ENCODE data around the gene BMP8B.
"Not testable (repeated sequence)": the region's sequence is repeated elsewhere in the genome, so short reads cannot be mapped to it uniquely, and the experiment has no call there.

Gene BMP8B

GRCh38 chr1:39788758-39789570 lies at the start of gene BMP8B:
Gene BMP8B, minus strand, starts transcription at chr1:39788865. Its CDS starts 380 bp downstream, at chr1:39788485.
- FAIRE-seq (peak; percentile 68), DNase-seq (ENCODE audit: insufficient read length, low spot score) (peak; percentile 72)

DNA sequence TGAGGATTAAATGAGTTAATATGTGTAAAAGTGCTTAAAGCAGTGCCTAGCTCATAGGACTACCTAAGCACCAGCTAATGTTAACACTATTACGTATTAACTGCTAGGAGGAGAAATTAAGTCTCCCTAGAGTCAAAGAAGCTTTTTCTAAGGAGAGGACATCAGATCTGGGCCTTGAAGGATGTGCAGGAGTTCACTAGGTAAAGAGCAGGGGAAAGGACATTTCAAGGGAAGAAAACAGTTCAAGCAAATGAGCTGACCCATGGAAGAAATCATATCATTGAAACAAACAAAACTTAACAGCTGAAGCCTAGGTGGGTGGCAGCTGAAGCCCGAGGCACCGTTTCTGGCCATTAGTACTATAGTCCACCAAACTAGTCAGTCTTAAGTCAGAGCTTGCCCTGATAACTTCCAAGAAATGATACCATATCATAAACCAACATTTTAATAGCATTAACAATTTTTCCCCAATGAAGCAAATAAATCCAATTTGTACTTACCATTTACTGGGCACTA lies 48.0 kb upstream of the BMP8B start:
- FAIRE-seq (no peak), DNase-seq (ENCODE audit: insufficient read length, low spot score) (no peak)

- FAIRE-seq (no peak), DNase-seq (ENCODE audit: insufficient read length, low spot score) (no peak)
Measured at GRCh38 chr1:39835935-39836594, 47.4 kb upstream of the BMP8B start.

DNA sequence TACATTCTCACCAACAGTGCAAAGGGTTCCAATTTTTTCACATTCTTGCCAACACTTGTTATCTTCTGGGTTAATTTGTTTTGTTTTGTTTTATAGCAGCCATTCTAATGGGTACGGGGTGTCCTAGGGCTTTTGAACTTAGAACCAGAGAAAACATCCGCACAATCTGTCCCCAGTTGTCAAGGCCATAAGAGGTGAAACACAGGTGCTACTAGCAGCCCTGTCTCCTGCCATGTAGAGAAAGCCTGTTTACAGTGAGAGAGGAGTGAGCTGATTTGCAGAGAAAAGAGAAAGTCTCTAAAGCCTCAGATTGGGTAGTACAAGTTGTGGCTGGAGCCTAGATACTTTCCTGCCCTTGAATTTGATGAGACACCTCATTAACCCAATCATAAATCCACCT lies 46.4 kb upstream of the BMP8B start:
- FAIRE-seq (no peak), DNase-seq (ENCODE audit: insufficient read length, low spot score) (no peak)

DNA sequence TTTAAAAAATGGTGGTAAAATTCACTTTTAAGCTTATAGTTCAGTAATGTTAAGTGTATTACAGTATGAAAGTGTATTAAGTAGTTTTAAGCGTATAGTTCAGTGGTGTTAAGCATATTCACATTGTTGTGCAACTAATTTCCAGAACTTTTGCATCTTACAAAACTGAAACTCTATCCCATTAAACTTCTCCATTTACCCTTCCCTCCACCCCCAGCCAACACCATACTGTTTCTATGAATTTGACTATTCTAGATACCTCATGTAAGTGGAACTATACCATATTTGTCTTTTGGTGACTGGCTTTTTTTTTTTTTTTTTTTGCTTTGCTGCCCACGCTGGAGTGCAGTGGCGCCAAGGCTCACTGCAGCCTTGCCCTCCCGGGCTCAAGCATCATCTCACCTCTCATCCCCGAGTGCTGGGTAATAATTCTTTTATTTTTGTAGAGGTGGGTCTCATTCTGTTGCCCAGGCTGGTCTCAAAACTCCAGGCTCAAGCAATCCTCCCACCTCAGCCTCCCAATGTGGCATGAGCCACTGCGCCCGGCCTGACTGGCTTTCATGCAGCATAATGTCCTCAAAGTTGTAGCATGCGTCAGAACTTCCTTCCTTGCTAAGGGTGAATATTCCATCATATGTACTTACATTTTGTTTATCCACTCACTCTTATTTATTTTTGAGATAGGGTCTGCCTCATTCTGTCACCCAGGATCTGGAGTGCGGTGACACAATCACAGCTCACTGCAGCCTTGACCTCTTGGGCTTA lies 45.1 kb upstream of the BMP8B start:
- FAIRE-seq, result no peak
- no peak for DNase-seq (ENCODE audit: insufficient read length, low spot score)

DNA sequence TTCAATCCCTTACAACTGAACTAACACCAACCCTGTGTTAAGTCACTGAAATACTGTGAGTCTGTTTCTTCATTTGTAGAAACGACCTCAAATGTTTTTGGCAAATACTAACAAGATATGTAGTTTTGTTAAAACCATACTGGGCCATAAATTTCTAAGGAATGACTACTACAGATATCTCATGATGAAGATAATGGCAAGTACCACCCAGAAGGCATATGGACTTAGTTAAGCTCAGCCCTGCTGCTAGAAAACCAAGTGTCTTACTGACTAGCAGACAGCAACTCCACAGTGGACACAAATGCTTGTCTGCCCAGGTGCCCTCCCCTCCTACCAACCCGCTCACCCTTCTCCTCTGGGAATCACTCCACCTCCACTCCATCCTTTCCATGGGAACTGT lies 44.5 kb upstream of the BMP8B start:
- FAIRE-seq, result no peak

DNA sequence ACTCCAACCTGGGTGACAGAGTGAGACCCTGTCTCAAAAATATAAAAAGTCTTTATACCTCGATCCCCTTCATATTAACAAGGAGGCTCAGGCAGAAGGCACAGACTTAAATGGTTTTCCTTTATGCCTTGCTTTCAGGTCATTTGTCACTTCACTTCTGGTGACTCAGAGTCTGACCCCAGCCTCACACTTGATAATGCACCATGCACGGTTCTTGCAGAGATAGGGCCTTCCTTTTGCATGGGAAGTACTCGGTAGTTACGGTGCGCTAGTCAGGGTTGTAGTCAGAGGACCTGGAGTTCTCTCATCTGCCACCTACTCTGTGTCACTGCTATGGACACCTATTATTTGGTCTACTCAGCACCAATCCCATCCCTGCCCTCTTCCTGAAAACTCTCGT lies 43.6 kb upstream of the BMP8B start:
- FAIRE-seq, result no peak
- DNase-seq (ENCODE audit: insufficient read length, low spot score), result no peak

More for the DNA sequence above, 44.5 kb upstream of the BMP8B start:
- DNase-seq (ENCODE audit: insufficient read length, low spot score), result no peak

DNA sequence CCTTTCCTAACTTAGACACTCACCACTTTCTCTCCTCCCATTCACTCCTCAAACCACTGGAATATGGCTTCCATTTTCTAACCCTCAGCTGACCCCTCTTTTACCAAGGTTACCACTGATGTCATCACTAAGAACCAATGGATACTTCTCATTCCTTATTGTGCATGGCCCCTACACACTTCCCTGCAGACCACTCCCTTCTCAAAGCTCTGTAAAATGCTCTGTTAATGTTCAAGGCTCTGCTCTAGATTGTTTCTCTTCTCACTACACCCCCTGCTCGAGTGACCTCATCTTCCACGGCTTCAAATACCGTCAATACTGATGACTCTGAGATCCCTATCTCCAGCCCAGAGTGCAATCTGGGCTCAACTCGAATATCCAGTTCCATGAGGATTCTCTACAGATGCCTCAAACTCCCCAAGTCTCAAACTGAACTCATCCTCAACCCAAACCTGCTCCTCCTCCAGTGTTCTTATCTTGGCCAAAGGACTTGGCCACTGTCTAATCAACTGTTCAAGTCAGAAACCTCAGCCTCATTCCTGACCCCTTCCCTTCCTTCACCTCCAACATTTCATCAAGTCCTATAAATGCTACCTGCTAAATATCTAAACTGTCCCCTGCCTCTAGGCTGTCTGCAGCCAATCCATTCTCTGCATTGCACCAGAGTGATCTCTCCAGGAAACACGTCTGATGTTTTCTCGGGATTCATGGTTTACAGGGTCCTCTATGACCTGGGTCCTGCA lies 41.3 kb upstream of the BMP8B start:
- FAIRE-seq (no peak), DNase-seq (ENCODE audit: insufficient read length, low spot score) (no peak)

GRCh38 chr1:39828734-39829133 lies 40.1 kb upstream of the BMP8B start:
- DNase-seq (ENCODE audit: insufficient read length, low spot score) (no peak), FAIRE-seq (no peak)

GRCh38 chr1:39828255-39828654 lies 39.6 kb upstream of the BMP8B start:
- DNase-seq (ENCODE audit: insufficient read length, low spot score); FAIRE-seq: not testable (repeated sequence)

DNA sequence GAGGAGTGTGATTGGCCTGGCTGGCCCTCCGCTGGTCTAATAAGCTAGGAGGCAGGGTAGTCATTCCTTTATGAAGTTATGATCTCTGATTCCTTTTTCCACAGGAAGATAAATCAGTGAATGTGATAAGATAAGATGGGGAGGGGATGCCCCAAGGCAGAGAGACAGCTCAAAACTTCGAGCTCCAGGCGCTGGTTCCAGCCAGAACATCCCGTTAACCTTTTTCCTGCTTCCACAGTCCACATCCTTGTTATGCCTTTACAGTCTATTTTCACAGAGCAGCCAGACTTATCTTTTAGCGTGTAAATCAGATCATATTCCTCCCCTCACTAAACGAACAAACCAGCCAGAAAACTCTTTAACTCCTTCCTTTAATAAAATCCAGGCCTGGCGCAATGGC lies 38.5 kb upstream of the BMP8B start:
- FAIRE-seq (no peak), DNase-seq (ENCODE audit: insufficient read length, low spot score) (no peak)

DNA sequence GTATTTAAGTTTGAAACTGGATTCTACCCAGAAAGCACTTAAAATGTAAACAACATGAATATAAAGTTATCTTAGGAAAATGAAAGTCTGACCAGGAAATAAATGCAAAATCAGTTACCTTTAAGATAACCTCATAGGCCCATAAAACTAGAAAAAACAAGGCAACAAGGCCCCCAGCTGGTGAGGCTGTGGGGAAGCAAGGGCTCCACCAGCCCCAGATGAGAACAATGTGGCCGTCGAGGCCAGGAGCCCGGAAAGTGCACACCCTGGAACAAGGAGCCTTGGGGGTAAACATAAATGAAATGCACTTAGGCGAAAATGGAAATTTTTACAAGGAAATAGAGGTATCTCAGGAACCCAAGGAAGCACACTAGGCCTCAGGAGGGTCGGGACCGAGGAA lies 37.9 kb upstream of the BMP8B start:
- FAIRE-seq (no peak), DNase-seq (ENCODE audit: insufficient read length, low spot score) (no peak)

DNA sequence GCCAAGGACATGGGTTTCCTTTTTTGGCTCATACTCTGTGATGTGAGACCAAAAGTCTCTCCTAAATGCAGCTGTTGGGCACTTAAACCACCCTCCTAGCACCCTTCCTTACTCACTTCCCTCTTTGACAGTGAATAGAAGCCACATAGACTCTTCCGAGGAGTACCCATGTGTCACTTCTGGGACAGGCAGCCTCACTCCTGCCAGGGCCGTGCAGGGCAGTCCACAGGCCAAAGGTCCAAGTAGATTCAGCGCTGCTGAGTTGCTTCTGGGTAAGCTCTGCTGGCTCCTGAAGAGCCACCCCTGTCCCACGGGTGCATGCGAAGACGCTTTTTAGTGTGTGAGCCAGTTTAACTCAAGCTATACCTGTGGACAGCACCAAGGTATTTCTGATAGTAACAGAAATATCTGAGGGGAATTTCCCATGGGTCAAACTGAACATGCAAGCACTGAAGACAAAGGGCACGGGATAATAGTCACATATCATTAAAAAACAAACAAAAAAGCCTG lies 36.8 kb upstream of the BMP8B start:
- DNase-seq (ENCODE audit: insufficient read length, low spot score), result no peak
- no peak for FAIRE-seq

- not testable (repeated sequence) for FAIRE-seq
Measured at GRCh38 chr1:39823450-39823849, 34.8 kb upstream of the BMP8B start.

GRCh38 chr1:39822146-39822545 lies 33.5 kb upstream of the BMP8B start:
- DNase-seq (ENCODE audit: insufficient read length, low spot score) (no peak), FAIRE-seq (no peak)

More at GRCh38 chr1:39823450-39823849, 34.8 kb upstream of the BMP8B start:
- DNase-seq (ENCODE audit: insufficient read length, low spot score), result not testable (repeated sequence)

GRCh38 chr1:39819091-39819812 lies 30.6 kb upstream of the BMP8B start:
- DNase-seq (ENCODE audit: insufficient read length, low spot score) (no peak), FAIRE-seq (no peak)

- FAIRE-seq, result no peak
- no peak for DNase-seq (ENCODE audit: insufficient read length, low spot score)
Measured at GRCh38 chr1:39818482-39818881, 29.8 kb upstream of the BMP8B start.

DNA sequence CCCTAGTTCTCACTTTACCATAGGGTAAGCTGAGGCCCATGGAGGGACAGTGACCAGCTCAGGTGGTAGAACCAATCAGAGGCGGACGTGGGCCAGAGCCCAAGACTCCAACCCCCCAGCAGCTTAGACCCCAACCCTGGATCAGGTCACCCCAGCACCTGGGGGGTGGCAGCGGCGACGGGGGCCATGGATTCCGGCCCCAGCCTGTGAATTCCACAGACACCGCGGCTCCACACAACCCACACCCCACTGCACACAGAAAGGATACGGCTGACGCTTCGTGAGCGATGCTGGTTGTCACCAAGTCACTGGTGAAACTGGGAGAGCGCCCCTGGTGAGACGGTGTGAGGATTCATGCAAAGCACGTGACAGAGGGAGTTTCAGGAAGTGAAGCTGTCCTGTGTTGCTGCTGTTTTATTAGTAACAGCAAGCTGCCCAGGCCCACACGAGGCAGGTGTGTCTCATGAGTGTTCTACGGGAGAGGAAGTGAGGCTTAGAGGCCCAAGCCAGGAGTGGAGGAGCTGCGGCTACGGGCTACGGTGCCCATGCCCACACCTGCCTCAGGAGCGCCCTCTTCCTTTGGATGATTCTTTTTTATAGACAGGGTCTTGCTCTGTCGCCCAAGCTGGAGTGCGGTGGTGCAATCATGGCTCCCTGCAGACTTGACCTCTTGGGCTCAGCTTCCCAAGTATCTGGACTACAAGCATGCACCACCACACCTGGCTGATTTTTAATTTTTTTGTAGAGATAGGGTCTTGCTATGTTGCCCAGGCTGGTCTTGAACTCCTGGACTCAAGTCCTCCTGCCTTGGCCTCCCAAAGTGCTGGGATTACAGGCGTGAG lies 28.6 kb upstream of the BMP8B start:
- FAIRE-seq (peak; percentile 99), DNase-seq (ENCODE audit: insufficient read length, low spot score) (peak; percentile 74)
